Spleen (tissue), 11 donors: Measurements from ENCODE around the gene OR13J1. TPM values are rescaled to one million over a fixed set of nuclear protein-coding genes. Genes with fewer than 3 reads are reported as not detected.

Source experiments
- DNase-seq: peaks from one replicate; pipeline ENCODE4 v3.0.0-alpha.2; 2020
- H3K27ac ChIP-seq, 8 donors: fragments of 200-600 bp; sonication (generic) in 7 of 8; 1 replicate in 4 of 8; 2 replicates in 4 of 8; pipeline versions ENCODE4 v1.5.0 to v1.8.0; 2016 to 2021; ENCODE audit warnings: inconsistent platforms in 4 of 8, mild to moderate bottlenecking in 4 of 8, moderate library complexity in 1 of 8
- H3K27me3 ChIP-seq, 7 donors: fragments of 200-600 bp; sonication (generic) in 6 of 7; replicated peaks in 1 of 7; 1 replicate in 4 of 7; 2 replicates in 3 of 7; pipeline versions ENCODE4 v1.5.0 to v1.8.0; 2016 to 2021; ENCODE audit warnings: inconsistent platforms in 3 of 7, mild to moderate bottlenecking in 1 of 7
- H3K36me3 ChIP-seq, 6 donors: fragments of 200-600 bp; sonication (generic) in 5 of 6; 1 replicate in 4 of 6; 2 replicates in 2 of 6; pipeline versions ENCODE4 v1.5.0 to v1.8.0; 2016 to 2021; ENCODE audit warnings: inconsistent platforms in 2 of 6
- H3K4me1 ChIP-seq, 6 donors: fragments of 200-600 bp; sonication (generic) in 5 of 6; 1 replicate in 3 of 6; 2 replicates in 3 of 6; pipeline versions ENCODE4 v1.5.0 to v1.8.0; 2016 to 2021; ENCODE audit warnings: inconsistent platforms in 3 of 6
- H3K4me3 ChIP-seq, 8 donors: fragments of 200-600 bp; sonication (generic) in 7 of 8; 1 replicate in 4 of 8; 2 replicates in 4 of 8; pipeline versions ENCODE4 v1.5.0 to v1.8.0; 2016 to 2021; ENCODE audit warnings: inconsistent platforms in 4 of 8, mild to moderate bottlenecking in 4 of 8, moderate library complexity in 2 of 8
- H3K9me3 ChIP-seq, 8 donors: fragments of 200-600 bp; sonication (generic) in 7 of 8; 1 replicate in 4 of 8; 2 replicates in 4 of 8; pipeline versions ENCODE4 v1.5.0 to v1.8.0; 2016 to 2021; ENCODE audit warnings: inconsistent platforms in 4 of 8
- POLR2A ChIP-seq, 3 donors: fragments of 450-650 bp; IDR thresholded peaks; one replicate each; pipeline ENCODE4 v1.5.1; 2017; ENCODE audit warnings: antibody characterized with exemption in 3 of 3, mild to moderate bottlenecking in 1 of 3
- POLR2AphosphoS5 ChIP-seq, 3 donors: sonication (generic); formaldehyde crosslinking; IDR thresholded peaks; one replicate each; pipeline ENCODE4 v1.5.1; 2017; ENCODE audit warnings: antibody characterized with exemption in 3 of 3
- intact Hi-C: fragments of 100-400 bp; cut with DNase I; formaldehyde crosslinking; loops from one replicate; pipeline ENCODE4 v1.15.0; 2023; ENCODE audit warnings: low total_unique reads
- polyA plus RNA-seq, 3 donors: library from polyadenylated mRNA; stranded (reverse); fragments of 200-250 nt; gene quantifications; one replicate each; pipeline ENCODE4 v1.2.1, GENCODE V29; 2013
- total RNA-seq, 7 donors: library from RNA; depleted of rRNA in 3 of 7; stranded (reverse); fragments of >200 nt in 3 of 7; fragmentation: NEBNext Ultra II Directional in 4 of 7; extraction: Animal tissue kit (Norgen Biotek cat#: 25700) in 4 of 7; gene quantifications; one replicate each; pipeline versions ENCODE4 v1.1.0 to v1.2.1, GENCODE V29; 2016 to 2021
- TF ChIP-seq, protein P1 (sequence below), 11 experiments: fragments of 200-600 bp in 7 of 11; fragments of 450-650 bp in 4 of 11; sonication (generic) in 4 of 11; IDR thresholded peaks in 8 of 11; conservative IDR thresholded peaks in 3 of 11; 1 replicate in 7 of 11; 2 replicates in 4 of 11; pipeline versions ENCODE4 v1.4.0 to v1.8.0; 2016 to 2021; ENCODE audit warnings: antibody characterized with exemption in 11 of 11, inconsistent platforms in 4 of 11, mild to moderate bottlenecking in 1 of 11
- donor health status: healthy with polysubstance abuse.
- donor health status: DM: no; HTN: no; CAD: no; lungs with moderate emphysema.
- donor health status: DM: no; HTN: no; CAD: no.
- donor health status: Bipolar disorder and iron deficiency.
- donor health status: healthy.
- donor health status: DM: no; HTN: no; CAD: no.
- donor health status: DM: yes; HTN: yes; CAD: no.

The OR13J1 gene
- total and polyA plus RNA-seq, 10 donors: not detected

DNA sequence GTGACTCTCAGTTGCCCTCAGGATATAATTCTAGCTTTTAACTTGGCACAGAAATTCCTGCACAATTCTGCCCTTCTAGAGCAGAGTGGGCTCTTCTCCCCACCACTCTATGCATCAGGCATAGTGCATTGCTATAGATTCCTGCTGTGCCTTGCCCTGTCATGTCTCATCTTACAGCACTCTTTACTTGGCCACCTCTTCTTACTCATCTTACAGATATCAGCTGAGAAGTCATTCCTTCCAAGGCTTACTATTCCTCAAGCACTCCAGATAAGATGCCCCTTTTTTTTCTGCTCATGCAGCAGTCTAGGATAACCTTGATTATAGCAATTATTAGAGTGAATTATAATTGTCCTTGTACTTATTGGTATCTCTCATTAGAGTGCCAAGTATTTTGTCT lies 47.3 kb downstream of the OR13J1 start:
- TF ChIP-seq, protein P1, sequence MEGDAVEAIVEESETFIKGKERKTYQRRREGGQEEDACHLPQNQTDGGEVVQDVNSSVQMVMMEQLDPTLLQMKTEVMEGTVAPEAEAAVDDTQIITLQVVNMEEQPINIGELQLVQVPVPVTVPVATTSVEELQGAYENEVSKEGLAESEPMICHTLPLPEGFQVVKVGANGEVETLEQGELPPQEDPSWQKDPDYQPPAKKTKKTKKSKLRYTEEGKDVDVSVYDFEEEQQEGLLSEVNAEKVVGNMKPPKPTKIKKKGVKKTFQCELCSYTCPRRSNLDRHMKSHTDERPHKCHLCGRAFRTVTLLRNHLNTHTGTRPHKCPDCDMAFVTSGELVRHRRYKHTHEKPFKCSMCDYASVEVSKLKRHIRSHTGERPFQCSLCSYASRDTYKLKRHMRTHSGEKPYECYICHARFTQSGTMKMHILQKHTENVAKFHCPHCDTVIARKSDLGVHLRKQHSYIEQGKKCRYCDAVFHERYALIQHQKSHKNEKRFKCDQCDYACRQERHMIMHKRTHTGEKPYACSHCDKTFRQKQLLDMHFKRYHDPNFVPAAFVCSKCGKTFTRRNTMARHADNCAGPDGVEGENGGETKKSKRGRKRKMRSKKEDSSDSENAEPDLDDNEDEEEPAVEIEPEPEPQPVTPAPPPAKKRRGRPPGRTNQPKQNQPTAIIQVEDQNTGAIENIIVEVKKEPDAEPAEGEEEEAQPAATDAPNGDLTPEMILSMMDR (IDR thresholded peaks at IDR 0.05 in 8 of 11, conservative IDR thresholded peaks at IDR 0.05 in 3 of 11): no peak
- TF ChIP-seq POLR2A (IDR thresholded peaks at IDR 0.05): no peak
- peaks cover 0 to 9% (median 6%) of the 10 kb centered on the region in 6 donors for H3K4me1 ChIP-seq
- no peak for DNase-seq
- intact Hi-C loops: no loop called here
- no peaks in the 10 kb centered on the region for H3K36me3 ChIP-seq
- H3K9me3 ChIP-seq: no peaks in the 10 kb centered on the region
- H3K4me3 ChIP-seq: no peak overlapping the region
- no peak overlapping the region for H3K27ac ChIP-seq
- H3K27me3 ChIP-seq: no peaks in the 10 kb centered on the region

DNA sequence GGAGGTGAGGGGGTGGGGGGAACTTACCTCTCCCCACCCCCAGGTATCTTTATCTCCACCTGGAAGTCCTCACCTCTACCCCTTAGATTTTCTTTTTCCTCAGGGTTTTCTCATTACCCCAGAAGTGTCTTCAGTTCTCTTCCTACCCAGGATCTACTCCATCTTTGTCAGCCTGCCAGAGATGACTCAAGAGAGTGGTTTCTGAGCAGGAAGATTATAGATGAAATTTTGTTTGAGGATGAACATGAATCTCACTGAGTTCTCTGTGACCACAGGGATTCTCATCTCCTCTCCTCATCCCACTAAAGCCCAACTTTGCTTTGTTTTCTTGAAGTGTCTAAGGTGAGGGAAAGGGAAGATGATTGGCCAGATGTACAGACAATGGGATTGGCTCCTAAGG lies 50.1 kb downstream of the OR13J1 start:
- no peak overlapping the region for H3K4me3 ChIP-seq
- H3K27ac ChIP-seq: no peak overlapping the region
- H3K4me1 ChIP-seq: peaks cover 0 to 9% (median 0%) of the 10 kb centered on the region in 6 donors
- H3K36me3 ChIP-seq: no peaks in the 10 kb centered on the region
- TF ChIP-seq POLR2AphosphoS5 (IDR thresholded peaks at IDR 0.05) (no peak), POLR2A (IDR thresholded peaks at IDR 0.05) (no peak)
- TF ChIP-seq, protein P1 (IDR thresholded peaks at IDR 0.05 in 8 of 11, conservative IDR thresholded peaks at IDR 0.05 in 3 of 11): no peak
- no peaks in the 10 kb centered on the region for H3K27me3 ChIP-seq
- DNase-seq: no peak
- intact Hi-C loops: no loop called here
- no peaks in the 10 kb centered on the region for H3K9me3 ChIP-seq

Other genes starting within 250 kb of the OR13J1 start
- gene SIT1, start 219.5 kb downstream of the OR13J1 start, total RNA-seq: 10 to 100 TPM; 24.2 to 44.9 (median 27.5) TPM
- 10 to 100 TPM; 71.7 to 82.7 (median 82.7) TPM for gene SIT1, start 219.5 kb downstream of the OR13J1 start, polyA plus RNA-seq
- gene RMRP, start 212.4 kb downstream of the OR13J1 start, total RNA-seq: over 10,000 TPM in 5 of 7 donors, 1,000 to 10,000 TPM in 2; 5,541 to 28,996 (median 23,209) TPM
- 100 to 1,000 TPM in 1 of 3 donors, 10 to 100 TPM in 1, not detected in 1; 42.1 to 285 TPM for gene RMRP, start 212.4 kb downstream of the OR13J1 start, polyA plus RNA-seq
- gene CCDC107, start 212.1 kb downstream of the OR13J1 start, total RNA-seq: 10 to 100 TPM; 14.4 to 24.2 (median 20.8) TPM
- gene CCDC107, start 212.1 kb downstream of the OR13J1 start, polyA plus RNA-seq: 10 to 100 TPM; 35.3 to 46.9 (median 37.0) TPM
- gene ARHGEF39, start 205.2 kb downstream of the OR13J1 start, total RNA-seq: 1 to 10 TPM in 6 of 7 donors, under 1 TPM in 1; 0.95 to 2.8 (median 1.4) TPM
- 1 to 10 TPM in 2 of 3 donors, under 1 TPM in 1; 0.89 to 2.9 (median 1.1) TPM for gene ARHGEF39, start 205.2 kb downstream of the OR13J1 start, polyA plus RNA-seq
- not detected for gene CA9, start 196.5 kb downstream of the OR13J1 start, total RNA-seq
- under 1 TPM in 2 of 3 donors, not detected in 1; 0.26 to 0.30 TPM for gene CA9, start 196.5 kb downstream of the OR13J1 start, polyA plus RNA-seq
- 100 to 1,000 TPM in 2 of 7 donors, 10 to 100 TPM in 5; 43.1 to 231 (median 79.2) TPM for gene TPM2, start 180.5 kb downstream of the OR13J1 start, total RNA-seq
- 100 to 1,000 TPM; 148 to 237 (median 190) TPM for gene TPM2, start 180.5 kb downstream of the OR13J1 start, polyA plus RNA-seq
- 100 to 1,000 TPM; 356 to 881 (median 592) TPM for gene TLN1, start 138.2 kb downstream of the OR13J1 start, total RNA-seq
- 100 to 1,000 TPM in 1 of 3 donors, 10 to 100 TPM in 2; 79.9 to 122 (median 95.5) TPM for gene TLN1, start 138.2 kb downstream of the OR13J1 start, polyA plus RNA-seq
- gene CREB3, start 137.7 kb downstream of the OR13J1 start, total RNA-seq: 10 to 100 TPM; 21.8 to 35.9 (median 26.0) TPM
- 10 to 100 TPM; 14.7 to 26.7 (median 20.9) TPM for gene CREB3, start 137.7 kb downstream of the OR13J1 start, polyA plus RNA-seq
- 100 to 1,000 TPM in 1 of 7 donors, 10 to 100 TPM in 6; 70.5 to 111 (median 74.3) TPM for gene GBA2, start 121.2 kb downstream of the OR13J1 start, total RNA-seq
- 10 to 100 TPM; 22.8 to 40.9 (median 37.9) TPM for gene GBA2, start 121.2 kb downstream of the OR13J1 start, polyA plus RNA-seq
- 10 to 100 TPM; 19.7 to 29.2 (median 22.0) TPM for gene RGP1, start 121.1 kb downstream of the OR13J1 start, total RNA-seq
- 1 to 10 TPM; 2.2 to 9.5 (median 2.5) TPM for gene RGP1, start 121.1 kb downstream of the OR13J1 start, polyA plus RNA-seq
- gene MSMP, start 116.1 kb downstream of the OR13J1 start, total RNA-seq: not detected
- 1 to 10 TPM in 1 of 3 donors, under 1 TPM in 2; 0.58 to 1.6 (median 0.63) TPM for gene MSMP, start 116.1 kb downstream of the OR13J1 start, polyA plus RNA-seq
- 10 to 100 TPM in 2 of 7 donors, 1 to 10 TPM in 5; 6.7 to 17.1 (median 9.2) TPM for gene NPR2, start 78.8 kb downstream of the OR13J1 start, total RNA-seq
- gene NPR2, start 78.8 kb downstream of the OR13J1 start, polyA plus RNA-seq: 1 to 10 TPM; 5.8 to 7.8 (median 7.3) TPM
- gene SPAG8, start 58.1 kb downstream of the OR13J1 start, total RNA-seq: 1 to 10 TPM; 1.1 to 4.5 (median 2.3) TPM
- 1 to 10 TPM; 1.7 to 2.5 (median 1.7) TPM for gene SPAG8, start 58.1 kb downstream of the OR13J1 start, polyA plus RNA-seq
- 10 to 100 TPM; 20.1 to 32.4 (median 23.0) TPM for gene HINT2, start 55.4 kb downstream of the OR13J1 start, total RNA-seq
- 10 to 100 TPM; 60.0 to 73.6 (median 69.6) TPM for gene HINT2, start 55.4 kb downstream of the OR13J1 start, polyA plus RNA-seq
- not detected for gene FAM221B, start 41.7 kb downstream of the OR13J1 start, total RNA-seq
- gene FAM221B, start 41.7 kb downstream of the OR13J1 start, polyA plus RNA-seq: not detected
- 1 to 10 TPM; 2.9 to 9.8 (median 5.9) TPM for gene TMEM8B, start 41.2 kb downstream of the OR13J1 start, total RNA-seq
- gene TMEM8B, start 41.2 kb downstream of the OR13J1 start, polyA plus RNA-seq: 1 to 10 TPM; 3.2 to 8.8 (median 7.2) TPM
- gene HRCT1, start 35.8 kb upstream of the OR13J1 start, total RNA-seq: 1 to 10 TPM in 2 of 7 donors, under 1 TPM in 1, not detected in 4; 0.65 to 2.5 (median 1.6) TPM
- gene HRCT1, start 35.8 kb upstream of the OR13J1 start, polyA plus RNA-seq: 1 to 10 TPM in 1 of 3 donors, under 1 TPM in 2; 0.52 to 1.1 (median 0.70) TPM
- 1 to 10 TPM in 5 of 7 donors, under 1 TPM in 2; 0.68 to 3.8 (median 1.6) TPM for gene SPAAR, start 39.1 kb upstream of the OR13J1 start, total RNA-seq
- gene SPAAR, start 39.1 kb upstream of the OR13J1 start, polyA plus RNA-seq: 1 to 10 TPM in 1 of 3 donors, under 1 TPM in 2; 0.46 to 1.9 (median 0.63) TPM
- gene OR2S2, start 87.8 kb upstream of the OR13J1 start, total RNA-seq: not detected
- not detected for gene OR2S2, start 87.8 kb upstream of the OR13J1 start, polyA plus RNA-seq
- 10 to 100 TPM in 4 of 7 donors, 1 to 10 TPM in 3; 9.3 to 16.0 (median 12.5) TPM for gene RECK, start 166.5 kb upstream of the OR13J1 start, total RNA-seq
- 1 to 10 TPM; 2.7 to 3.6 (median 3.4) TPM for gene RECK, start 166.5 kb upstream of the OR13J1 start, polyA plus RNA-seq